Stimulated activated CD8-positive, alpha-beta memory T cell treated with anti-CD3 and anti-CD28 coated beads, Interleukin-4, amount 100 ng/mL, for 1 hour (primary cell): ENCODE data around the gene TAT.
"Not testable (repeated sequence)": the region's sequence is repeated elsewhere in the genome, so short reads cannot be mapped to it uniquely, and the experiment has no call there.

Source experiments
- DNase-seq, 2 donors: peaks; one replicate each; pipeline ENCODE4 v3.0.0-alpha.2; 2020; ENCODE audit warnings: low read depth in 2 of 2, low spot score in 1 of 2

Gene TAT

GRCh38 chr16:71585318-71585703 is 8.4 kb upstream of the TAT start:
- no peak for DNase-seq

- DNase-seq: no peak
Measured at GRCh38 chr16:71584543-71585317, 7.8 kb upstream of the TAT start.

GRCh38 chr16:71582553-71582848 is 5.6 kb upstream of the TAT start:
- not testable (repeated sequence) for DNase-seq

- no peak for DNase-seq
Measured at GRCh38 chr16:71574702-71575101, 2.2 kb downstream of the TAT start.

- no peak for DNase-seq
Measured at GRCh38 chr16:71573387-71574094, 3.4 kb downstream of the TAT start.

GRCh38 chr16:71572497-71573116 is 4.3 kb downstream of the TAT start:
- DNase-seq: no peak

GRCh38 chr16:71570144-71570543 is 6.7 kb downstream of the TAT start:
- no peak for DNase-seq

GRCh38 chr16:71569621-71570020 is 7.3 kb downstream of the TAT start:
- DNase-seq: no peak

- DNase-seq: no peak
Measured at GRCh38 chr16:71568551-71568950, 8.3 kb downstream of the TAT start.

- no peak for DNase-seq
Measured at GRCh38 chr16:71567931-71568330, 9.0 kb downstream of the TAT start.

- DNase-seq: no peak
Measured at GRCh38 chr16:71565812-71566700, 10.8 kb downstream of the TAT start.

GRCh38 chr16:71564335-71564967 is 12.4 kb downstream of the TAT start:
- DNase-seq: no peak

- DNase-seq: no peak
Measured at GRCh38 chr16:71562552-71562951, 14.3 kb downstream of the TAT start.

GRCh38 chr16:71561886-71562285 is 15.0 kb downstream of the TAT start:
- not testable (repeated sequence) for DNase-seq

GRCh38 chr16:71559855-71560254 is 17.0 kb downstream of the TAT start:
- no peak for DNase-seq

GRCh38 chr16:71557954-71558582 is 18.8 kb downstream of the TAT start:
- no peak for DNase-seq

GRCh38 chr16:71557299-71557698 is 19.6 kb downstream of the TAT start:
- DNase-seq: no peak

- no peak for DNase-seq
Measured at GRCh38 chr16:71555230-71555891, 21.5 kb downstream of the TAT start.

GRCh38 chr16:71552698-71553503 is 24.0 kb downstream of the TAT start:
- no peak for DNase-seq
